NCI-H2029 (cell line): ENCODE results near the gene C21orf58.

Experiments used
- DNase-seq: peaks from one replicate; lab custom pipeline; 2025; lab: John Stamatoyannopoulos, UW

The C21orf58 gene

DNA sequence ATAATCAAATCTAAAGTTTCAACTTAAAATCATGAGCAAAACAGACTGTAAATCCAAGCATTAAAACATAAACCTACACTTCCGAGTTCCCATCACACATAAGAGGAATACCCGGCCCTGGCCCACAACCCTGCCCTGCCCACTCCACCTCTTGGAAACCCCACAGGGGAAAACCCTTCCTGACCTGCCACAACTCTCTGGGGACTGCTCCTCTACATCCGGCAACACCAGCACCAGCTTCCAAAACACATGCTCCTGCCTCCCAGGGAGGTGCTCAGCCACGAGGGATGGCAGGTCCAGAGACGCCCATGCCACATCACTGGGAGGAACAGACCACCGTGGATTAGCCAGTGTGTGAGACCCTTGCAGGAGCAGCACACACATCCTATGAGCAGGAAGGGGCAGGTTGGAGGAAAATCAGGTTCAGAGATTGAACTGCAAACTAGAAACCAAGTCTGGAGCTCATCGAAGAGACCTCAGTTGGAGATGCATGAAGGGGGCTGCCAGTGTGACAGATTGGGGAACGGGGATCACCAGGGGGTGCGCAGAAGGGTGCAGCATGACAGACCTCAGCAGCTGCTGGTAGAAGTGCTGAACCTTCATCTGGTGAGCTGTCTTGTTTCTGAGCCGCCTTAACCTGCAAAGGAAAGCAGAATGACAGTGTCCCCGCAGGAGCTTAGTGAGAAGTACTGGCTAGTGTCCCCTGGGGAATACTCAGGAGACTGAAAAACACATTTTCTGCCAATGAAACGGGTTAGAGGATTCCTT, 69.3 kb downstream of the C21orf58 start:
- no peak for DNase-seq

DNA sequence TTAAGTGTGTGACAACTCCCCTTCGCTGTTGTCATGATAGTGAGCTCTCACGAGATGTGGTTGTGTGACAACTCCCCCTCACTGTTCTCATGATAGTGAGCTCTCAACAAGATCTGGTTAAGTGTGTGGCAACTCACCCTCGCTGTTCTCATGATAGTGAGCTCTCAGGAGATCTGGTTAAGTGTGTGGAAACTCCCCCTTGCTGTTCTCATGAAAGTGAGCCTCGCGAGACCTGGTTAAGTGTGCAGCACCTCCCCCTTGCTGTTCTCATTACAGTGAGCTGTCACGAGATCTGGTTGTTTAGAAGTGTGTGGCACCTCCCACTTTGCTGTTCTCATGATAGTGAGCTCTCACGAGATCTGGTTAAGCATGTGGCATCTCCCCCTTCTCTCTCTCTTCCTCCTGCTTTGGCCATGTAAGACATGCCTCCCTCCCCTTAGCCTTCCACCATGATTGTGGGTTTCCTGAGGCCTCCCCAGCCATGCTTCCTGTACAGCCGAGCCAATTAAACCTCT, 70.0 kb downstream of the C21orf58 start:
- no peak for DNase-seq

DNA sequence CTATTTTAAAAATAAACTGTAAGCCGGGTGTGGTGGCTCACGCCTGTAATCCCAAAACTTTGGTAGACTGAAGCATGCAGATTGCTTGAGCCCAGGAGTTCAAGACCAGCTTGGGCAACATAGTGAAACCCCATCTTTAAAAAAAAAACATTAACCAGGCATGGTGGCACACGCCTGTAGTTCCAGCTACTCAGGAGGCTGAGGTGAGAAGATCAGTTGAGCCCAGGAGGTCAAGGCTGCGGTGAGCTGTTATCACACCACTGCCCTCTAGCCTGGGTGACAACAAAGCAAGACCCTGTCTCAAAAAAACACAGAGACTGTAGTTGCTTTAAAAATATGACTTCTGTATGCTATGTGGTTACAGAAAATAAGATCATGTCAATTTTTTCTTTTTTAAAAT, 70.8 kb downstream of the C21orf58 start:
- no peak for DNase-seq
